Measurements from ENCODE around the gene ARHGAP19. TPM values are rescaled to one million over a fixed set of nuclear protein-coding genes. Genes with fewer than 3 reads are reported as not detected.
A peak's percentile ranks its signal among the peaks of the same experiment; 100 is the strongest.
"Not testable (repeated sequence)": the region's sequence is repeated elsewhere in the genome, so short reads cannot be mapped to it uniquely, and the experiment has no call there.

Gene ARHGAP19
- total RNA-seq, 2 experiments from 2014 or later, result 42.3 to 53.2 TPM

DNA sequence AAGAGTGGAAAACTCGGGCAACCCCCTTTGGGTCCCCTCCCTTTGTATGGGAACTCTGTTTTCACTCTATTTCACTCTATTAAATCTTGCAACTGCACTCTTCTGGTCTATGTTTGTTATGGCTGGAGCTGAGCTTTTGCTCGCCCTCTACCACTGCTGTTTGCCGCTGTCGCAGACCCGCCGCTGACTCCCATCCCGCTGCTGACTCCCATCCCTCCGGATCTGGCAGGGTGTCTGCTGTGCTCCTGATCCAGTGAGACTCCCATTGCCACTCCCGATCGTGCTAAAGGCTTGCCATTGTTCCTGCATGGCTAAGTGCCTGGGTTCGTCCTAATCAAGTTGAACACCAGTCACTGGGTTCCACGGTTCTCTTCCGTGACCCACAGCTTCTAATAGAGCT lies 2.4 kb downstream of the ARHGAP19 start:
- H3K4me3 Mint-ChIP-seq; H3K9me3 Mint-ChIP-seq; intact Hi-C loops (cut with micrococcal nuclease); H3K27me3 Mint-ChIP-seq; ATAC-seq; DNase-seq; POLR2A ChIA-PET; H3K27ac Mint-ChIP-seq: not testable (repeated sequence)
- CTCF ChIA-PET, result interaction anchor here (1.1 kb wide), 1 partner anchor 11 kb away, joined by 4 read pairs; no protein-coding TSS in a partner anchor
- peaks cover 16% of the 10 kb centered on the region for H3K4me1 Mint-ChIP-seq (ENCODE audit: low read depth)
- peaks cover 14% of the 10 kb centered on the region for H3K36me3 Mint-ChIP-seq (ENCODE audit: low read depth)

DNA sequence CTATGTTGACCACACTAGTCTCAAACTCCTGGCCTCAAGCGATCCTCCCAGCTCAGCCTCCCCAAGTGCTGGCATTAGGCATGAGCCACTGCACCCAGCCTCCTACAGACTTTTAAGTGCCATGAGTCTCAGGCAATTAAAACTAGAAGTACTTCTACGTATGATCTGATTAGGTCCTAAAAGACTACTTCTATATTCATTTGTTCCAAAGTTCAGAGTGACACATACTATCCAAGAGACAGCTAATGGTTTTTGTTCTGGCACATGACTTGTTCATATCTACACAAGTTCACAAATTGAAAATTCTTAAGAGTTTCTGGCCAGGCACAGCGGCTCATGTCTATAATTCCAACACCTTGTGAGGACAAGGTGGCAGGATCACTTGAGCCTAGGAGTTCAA lies 11.7 kb downstream of the ARHGAP19 start:
- ChIA-PET CTCF (no interaction called here), POLR2A (no interaction called here)
- no peak for TF ChIP-seq CTCF (IDR thresholded peaks at IDR 0.05)
- Mint-ChIP-seq H3K4me3 (no peak overlapping the region), H3K36me3 (ENCODE audit: low read depth) (peaks cover under 1% of the 10 kb centered on the region), H3K4me1 (ENCODE audit: low read depth) (peaks cover 14% of the 10 kb centered on the region), H3K9me3 (no peaks in the 10 kb centered on the region), H3K27ac (no peak overlapping the region), H3K27me3 (no peaks in the 10 kb centered on the region)
- ATAC-seq (peak; percentile 42), DNase-seq (no peak)
- intact Hi-C loops (cut with micrococcal nuclease), result loop anchor here (5.0 kb wide), 1 partner anchor 52 kb away; the partner anchor contains the start of gene FRAT2

DNA sequence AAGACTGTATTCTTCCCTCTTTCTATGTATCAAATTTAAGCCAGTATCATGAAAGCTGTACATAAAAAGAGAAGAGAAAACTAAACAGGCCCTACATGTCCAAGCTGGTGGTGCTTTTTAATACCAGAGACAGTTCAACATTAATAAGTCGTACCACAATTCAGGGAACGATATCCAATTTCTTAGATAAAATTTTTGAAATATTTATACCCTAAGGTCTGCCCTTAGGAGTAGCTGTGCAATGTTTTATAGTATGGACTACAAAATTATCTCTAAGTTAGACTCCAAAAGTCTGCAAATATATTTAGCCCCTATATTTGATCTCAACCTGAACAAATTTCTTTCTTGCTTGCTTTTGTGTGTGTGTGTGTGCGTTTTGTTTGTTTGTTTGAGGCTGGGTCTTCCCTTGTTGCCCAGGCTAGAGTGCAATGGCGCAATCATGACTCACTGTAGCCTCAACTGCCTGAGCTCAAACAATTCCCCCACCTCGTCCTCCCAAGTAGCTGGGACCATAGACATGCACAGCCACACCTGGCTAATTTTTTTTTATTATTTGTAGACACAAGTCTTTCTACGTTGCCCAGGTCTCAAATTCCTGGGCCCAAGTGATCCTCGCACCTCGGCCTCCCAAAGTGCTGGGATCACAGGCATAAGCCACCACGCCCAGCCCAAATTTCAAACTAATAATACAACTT lies 13.2 kb downstream of the ARHGAP19 start:
- intact Hi-C loops (cut with micrococcal nuclease), result no loop called here
- no peak for TF ChIP-seq CTCF (IDR thresholded peaks at IDR 0.05)
- Mint-ChIP-seq H3K4me3 (no peak overlapping the region), H3K4me1 (ENCODE audit: low read depth) (peaks cover 14% of the 10 kb centered on the region), H3K9me3 (no peaks in the 10 kb centered on the region), H3K36me3 (ENCODE audit: low read depth) (no peaks in the 10 kb centered on the region), H3K27ac (no peak overlapping the region), H3K27me3 (no peaks in the 10 kb centered on the region)
- DNase-seq (no peak), ATAC-seq (no peak)
- ChIA-PET CTCF (interaction anchor here (0.6 to 3.0 kb wide), 40 partner anchors 7 to 1202 kb away, joined by 3 to 40 read pairs (median 4); partner anchors contain the start of genes ARHGAP19, FRAT1 and RRP12), POLR2A (interaction anchor here (1.6 to 1.7 kb wide), 2 partner anchors 54 to 121 kb away, joined by 3 to 8 read pairs; no protein-coding TSS in a partner anchor)

DNA sequence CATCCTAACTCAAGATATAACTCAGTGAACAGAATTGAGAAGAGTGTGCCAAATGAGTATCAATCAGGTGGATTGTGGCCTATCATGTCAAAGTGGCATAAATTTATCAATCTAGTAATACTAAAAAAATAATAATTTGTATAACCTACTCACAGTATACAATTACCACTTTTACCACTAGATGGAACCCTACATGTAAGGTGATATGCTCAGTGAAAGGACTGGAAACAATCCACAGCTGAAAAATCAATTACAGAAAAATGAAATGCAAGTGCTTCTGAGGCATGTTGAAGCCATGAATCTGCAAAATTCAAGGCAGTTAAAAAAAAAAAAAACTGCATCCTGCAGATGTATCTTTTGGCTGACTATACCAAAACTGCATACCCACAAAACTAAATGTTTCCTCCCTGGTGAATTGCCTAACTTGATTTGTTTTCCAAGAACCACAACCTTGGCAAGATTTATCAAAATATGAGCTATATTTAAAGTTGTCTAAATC lies 13.9 kb downstream of the ARHGAP19 start:
- DNase-seq (no peak), ATAC-seq (peak; percentile 70)
- ChIA-PET POLR2A (interaction anchor here (0.7 to 1.7 kb wide), 2 partner anchors 11 to 55 kb away, joined by 3 to 8 read pairs; no protein-coding TSS in a partner anchor), CTCF (interaction anchor here (0.6 to 3.0 kb wide), 43 partner anchors 8 to 1201 kb away, joined by 3 to 40 read pairs (median 4); partner anchors contain the start of genes ARHGAP19, FRAT1 and RRP12)
- Mint-ChIP-seq H3K27ac (no peak overlapping the region), H3K4me1 (ENCODE audit: low read depth) (peaks cover 14% of the 10 kb centered on the region), H3K27me3 (no peaks in the 10 kb centered on the region), H3K4me3 (no peak overlapping the region), H3K36me3 (ENCODE audit: low read depth) (no peaks in the 10 kb centered on the region), H3K9me3 (no peaks in the 10 kb centered on the region)
- intact Hi-C loops (cut with micrococcal nuclease), result no loop called here
- peak; percentile 68 for TF ChIP-seq CTCF (IDR thresholded peaks at IDR 0.05)

DNA sequence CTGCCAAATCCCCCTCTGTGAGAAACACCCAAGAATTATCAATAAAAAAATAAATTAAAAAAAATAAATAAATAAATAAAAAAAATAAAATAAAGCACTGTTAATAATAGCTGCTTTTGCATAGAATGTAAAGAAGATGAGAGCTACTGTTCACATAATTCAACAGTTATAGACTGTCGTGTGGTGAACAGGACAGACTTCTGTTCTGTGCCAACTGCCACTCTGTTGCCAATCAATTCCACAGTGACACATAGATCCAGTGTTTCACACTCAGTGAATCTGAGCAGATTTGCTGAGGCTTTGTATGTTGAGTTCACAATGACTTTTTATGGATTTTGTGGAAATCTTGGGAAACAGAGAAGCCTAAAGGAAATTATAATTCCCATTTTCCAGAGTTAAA lies 14.9 kb downstream of the ARHGAP19 start:
- TF ChIP-seq CTCF (IDR thresholded peaks at IDR 0.05), result no peak
- Mint-ChIP-seq H3K27ac (no peak overlapping the region), H3K9me3 (no peaks in the 10 kb centered on the region), H3K27me3 (no peaks in the 10 kb centered on the region), H3K36me3 (ENCODE audit: low read depth) (no peaks in the 10 kb centered on the region), H3K4me1 (ENCODE audit: low read depth) (peaks cover 14% of the 10 kb centered on the region), H3K4me3 (no peak overlapping the region)
- intact Hi-C loops (cut with micrococcal nuclease), result no loop called here
- ATAC-seq (no peak), DNase-seq (no peak)
- ChIA-PET POLR2A (interaction anchor here (0.7 to 1.7 kb wide), 2 partner anchors 42 to 56 kb away, joined by 3 to 8 read pairs; no protein-coding TSS in a partner anchor), CTCF (interaction anchor here (0.7 to 3.0 kb wide), 11 partner anchors 8 to 81 kb away, joined by 3 to 40 read pairs (median 15); partner anchors contain the start of genes ARHGAP19 and FRAT1)

Data from activated CD8-positive, alpha-beta T cell treated with anti-CD3 and anti-CD28 coated beads for 36 hours (primary cell).